Endothelial cell of umbilical vein (primary cell): ENCODE measurements around the gene GATM. TPM values are rescaled to one million over a fixed set of nuclear protein-coding genes. Genes with fewer than 3 reads are reported as not detected.

Experiments
- BruUV-seq: library from RNA; stranded (reverse); fragments of 400-500 nt; replicated peaks from 2 replicates; lab custom pipeline; 2021; lab: Mats Ljungman, UMichigan
- CTCF ChIA-PET: fragments of 300-600, 350-600 bp; sonication (Branson Sonifier 250); formaldehyde crosslinking; loops from one replicate; lab custom pipeline; 2021; ENCODE audit warnings: antibody characterized with exemption, inconsistent platforms; lab: Charles Lee
- POLR2A ChIA-PET: fragments of 300-600, 350-600 bp; sonication (Branson Sonifier 250); formaldehyde crosslinking; loops from one replicate; lab custom pipeline; 2021; ENCODE audit warnings: antibody characterized with exemption, inconsistent platforms; lab: Charles Lee
- DNase-seq: peaks from one replicate; pipeline ENCODE4 v3.0.0-alpha.2; 2011; ENCODE audit warnings: low read depth, low spot score
- FAIRE-seq: peaks from 2 replicates; lab custom pipeline; 2011; peaks lifted over from hg19 to GRCh38; lab: Jason Lieb, UNC
- H2AFZ ChIP-seq: 2 replicates; pipeline ENCODE4 v1.6.0; 2012; ENCODE audit warnings: low read depth, low read length, control low read depth, inconsistent platforms
- H3K27ac ChIP-seq: 2 replicates; pipeline ENCODE4 v1.5.1; 2011; ENCODE audit warnings: low read depth, mild to moderate bottlenecking, control low read depth, low read length, moderate library complexity; ENCODE audit not compliant: insufficient read depth
- H3K27me3 ChIP-seq, 2 experiments: 2 replicates each; pipeline versions ENCODE4 v1.6.0 to v1.6.1; 2011; ENCODE audit warnings: low read length in 2 of 2, mixed read lengths in 1 of 2; ENCODE audit not compliant: control insufficient read depth in 2 of 2, insufficient read depth in 2 of 2
- H3K36me3 ChIP-seq, 2 experiments: 2 replicates in 1 of 2; 3 replicates in 1 of 2; pipeline ENCODE4 v1.5.1; 2011; ENCODE audit warnings: low read length in 2 of 2, mild to moderate bottlenecking in 1 of 2, moderate library complexity in 1 of 2; ENCODE audit not compliant: control insufficient read depth in 2 of 2, insufficient read depth in 2 of 2; ENCODE audit errors: extremely low read depth in 1 of 2
- H3K4me1 ChIP-seq: 3 replicates; pipeline ENCODE4 v1.5.1; 2011; ENCODE audit warnings: mild to moderate bottlenecking, low read length; ENCODE audit not compliant: control insufficient read depth, insufficient read depth; ENCODE audit errors: extremely low read depth
- H3K4me2 ChIP-seq: 2 replicates; pipeline ENCODE4 v1.6.1; 2011; ENCODE audit warnings: low read length, control low read depth, mixed read lengths; ENCODE audit not compliant: insufficient read depth
- H3K4me3 ChIP-seq, 3 experiments: fragments of 200-600 bp in 1 of 3; sonication (generic), shearing (Covaris generic) in 1 of 3; replicated peaks in 1 of 3; 2 replicates each; pipeline ENCODE4 v1.5.1; 2011 to 2016; ENCODE audit warnings: control low read depth in 3 of 3, low read length in 3 of 3, mild to moderate bottlenecking in 2 of 3, inconsistent platforms in 1 of 3, low read depth in 1 of 3, moderate library complexity in 1 of 3; ENCODE audit not compliant: insufficient read depth in 1 of 3
- H3K79me2 ChIP-seq: 2 replicates; pipeline ENCODE4 v1.6.0; 2012; ENCODE audit warnings: low read length, inconsistent platforms; ENCODE audit not compliant: control insufficient read depth, insufficient read depth
- H3K9ac ChIP-seq: replicated peaks from 2 replicates; pipeline ENCODE3; 2011; ENCODE audit warnings: low read length, control low read depth; ENCODE audit not compliant: insufficient read depth; ENCODE audit errors: extremely low read depth
- H3K9me1 ChIP-seq: replicated peaks from 3 replicates; pipeline ENCODE4 v1.6.0; 2011; ENCODE audit warnings: mild to moderate bottlenecking, low read length; ENCODE audit not compliant: control insufficient read depth, insufficient read depth; ENCODE audit errors: extremely low read depth
- H3K9me3 ChIP-seq: replicated peaks from 2 replicates; pipeline ENCODE4 v1.5.1; 2012; ENCODE audit warnings: low read length, inconsistent platforms; ENCODE audit not compliant: control insufficient read depth, insufficient read depth
- H4K20me1 ChIP-seq: replicated peaks from 2 replicates; pipeline ENCODE3; 2011; ENCODE audit warnings: mild to moderate bottlenecking, low read length; ENCODE audit not compliant: control insufficient read depth, insufficient read depth; ENCODE audit errors: extremely low read depth
- CTCF ChIP-seq, 2 donors: IDR thresholded peaks; 1 replicate in 1 of 2; 2 replicates in 1 of 2; pipeline ENCODE4 v1.5.1; 2011; ENCODE audit warnings: low read length in 2 of 2, mild to moderate bottlenecking in 2 of 2, moderate library complexity in 2 of 2, control low read depth in 1 of 2, inconsistent platforms in 1 of 2, low read depth in 1 of 2; ENCODE audit not compliant: insufficient read depth in 1 of 2; ENCODE audit errors: extremely low read depth in 1 of 2
- EZH2 ChIP-seq: IDR thresholded peaks from 2 replicates; pipeline ENCODE4 v1.6.1; 2012; ENCODE audit warnings: borderline replicate concordance, low read depth, mild to moderate bottlenecking, moderate library complexity, low read length, inconsistent platforms; ENCODE audit not compliant: severe bottlenecking
- FOS ChIP-seq: IDR thresholded peaks from 2 replicates; pipeline ENCODE4 v1.6.1; 2011; ENCODE audit warnings: mild to moderate bottlenecking, low read length, moderate library complexity, borderline replicate concordance; ENCODE audit not compliant: insufficient read depth
- GATA2 ChIP-seq: IDR thresholded peaks from 2 replicates; pipeline ENCODE4 v1.7.0; 2011; ENCODE audit warnings: low read depth, mild to moderate bottlenecking, moderate library complexity, mixed read lengths, low read length; ENCODE audit not compliant: insufficient read length, insufficient read depth
- JUN ChIP-seq: IDR thresholded peaks from 2 replicates; pipeline ENCODE4 v1.6.1; 2011; ENCODE audit warnings: borderline replicate concordance, low read depth; ENCODE audit not compliant: insufficient read length, insufficient read depth
- MAX ChIP-seq: IDR thresholded peaks from 2 replicates; pipeline ENCODE4 v1.6.1; 2011; ENCODE audit not compliant: insufficient read depth, insufficient read length
- MYC ChIP-seq: IDR thresholded peaks from one replicate; pipeline ENCODE4 v1.6.1; 2011; ENCODE audit warnings: mild to moderate bottlenecking, low read depth, low read length
- POLR2A ChIP-seq: IDR thresholded peaks from 2 replicates; pipeline ENCODE4 v1.6.1; 2012; ENCODE audit warnings: low read depth, mild to moderate bottlenecking, control low read depth, low read length
- POLR2AphosphoS5 ChIP-seq: IDR thresholded peaks from 2 replicates; pipeline ENCODE4 v1.6.1; 2012; ENCODE audit warnings: low read depth, mild to moderate bottlenecking, control low read depth, low read length, moderate library complexity; ENCODE audit not compliant: insufficient read depth
- dilution Hi-C: fragments of 300-500 bp; cut with MboI; formaldehyde crosslinking; loops from one replicate; pipeline ENCODE4 v1.15.0; 2019; ENCODE audit warnings: low sequenced_read_pairs; ENCODE audit not compliant: extremely low pct_ligation_motif_present
- intact Hi-C: fragments of 100-400 bp; cut with micrococcal nuclease; formaldehyde crosslinking; loops from one replicate; pipeline ENCODE4 v1.10.0; 2022
- polyA plus RNA-seq, 4 experiments: library from polyadenylated mRNA; depleted of rRNA in 3 of 4; stranded (reverse) in 3 of 4; unstranded in 1 of 4; fragments of >200 nt; gene quantifications; 2 replicates each; pipeline versions ENCODE4 v1.2.1 to v1.2.3, GENCODE V29; 2011 to 2012; ENCODE audit warnings: missing spikeins in 1 of 4
- total RNA-seq: library from RNA; stranded (reverse); gene quantifications from 2 replicates; pipeline ENCODE4 v1.2.3, GENCODE V29; 2021

The GATM gene
- total and polyA plus RNA-seq, 2 donors (not counting 3 experiments of a cell fraction or from before 2014, with no cell fraction given) = 0.21 to 0.60 TPM

GRCh38 chr15:45362419-45362818, 15.9 kb downstream of the GATM start:
- no peaks in the 10 kb centered on the region for H3K79me2 ChIP-seq
- H3K4me2 ChIP-seq = no peak overlapping the region
- dilution Hi-C loops (no loop called here), intact Hi-C loops (no loop called here)
- ChIA-PET CTCF (interaction anchor here (1.2 kb wide), 1 partner anchor 16 kb away, joined by 3 read pairs; the partner anchor contains the start of gene GATM), POLR2A (no interaction called here)
- no peaks in the 10 kb centered on the region for H3K9me1 ChIP-seq
- H3K9me3 ChIP-seq = no peaks in the 10 kb centered on the region
- DNase-seq = no peak
- H2AFZ ChIP-seq = no peak overlapping the region
- no peak overlapping the region for H3K27ac ChIP-seq
- no peaks in the 10 kb centered on the region for H3K27me3 ChIP-seq
- no peaks in the 10 kb centered on the region for H4K20me1 ChIP-seq
- no peak overlapping the region for H3K9ac ChIP-seq
- TF ChIP-seq MYC = no peak
- FAIRE-seq = no peak
- BruUV-seq = no TSS peak
- no peak overlapping the region for H3K4me3 ChIP-seq
- no peaks in the 10 kb centered on the region for H3K36me3 ChIP-seq
- no peaks in the 10 kb centered on the region for H3K4me1 ChIP-seq

GRCh38 chr15:45361878-45362277, 16.5 kb downstream of the GATM start:
- no peak for FAIRE-seq
- Histone ChIP-seq H3K4me1 (no peaks in the 10 kb centered on the region), H3K4me2 (no peak overlapping the region), H4K20me1 (no peaks in the 10 kb centered on the region), H3K9me1 (no peaks in the 10 kb centered on the region), H3K4me3 (no peak overlapping the region), H3K36me3 (no peaks in the 10 kb centered on the region), H2AFZ (no peak overlapping the region), H3K9me3 (no peaks in the 10 kb centered on the region), H3K27me3 (no peaks in the 10 kb centered on the region), H3K27ac (no peak overlapping the region), H3K79me2 (no peaks in the 10 kb centered on the region), H3K9ac (no peak overlapping the region)
- TF ChIP-seq JUN = no peak
- no peak for TF ChIP-seq FOS
- no peak for TF ChIP-seq MAX
- no peak for TF ChIP-seq POLR2A
- no peak for TF ChIP-seq GATA2
- TF ChIP-seq EZH2 = no peak
- TF ChIP-seq CTCF (IDR thresholded peaks at IDR 0.05; ENCODE audit: extremely low read depth in 1 of 2, insufficient read depth in 1 of 2, low read depth in 1 of 2, low read length in 2 of 2) = no peak
- TF ChIP-seq MYC = no peak
- TF ChIP-seq POLR2AphosphoS5 = no peak
- DNase-seq = no peak
- intact Hi-C loops = no loop called here
- ChIA-PET CTCF (interaction anchor here (1.2 kb wide), 1 partner anchor 16 kb away, joined by 3 read pairs; the partner anchor contains the start of gene GATM), POLR2A (no interaction called here)
- no TSS peak for BruUV-seq
- dilution Hi-C loops = no loop called here
